ENCODE data around the gene MC1R. TPM values are rescaled to one million over a fixed set of nuclear protein-coding genes. Genes with fewer than 3 reads are reported as not detected.
"Not testable (repeated sequence)": the region's sequence is repeated elsewhere in the genome, so short reads cannot be mapped to it uniquely, and the experiment has no call there.

The MC1R gene
- total RNA-seq, 4 donors from 2014 or later = 3.6 to 29.3 (median 8.9) TPM

DNA sequence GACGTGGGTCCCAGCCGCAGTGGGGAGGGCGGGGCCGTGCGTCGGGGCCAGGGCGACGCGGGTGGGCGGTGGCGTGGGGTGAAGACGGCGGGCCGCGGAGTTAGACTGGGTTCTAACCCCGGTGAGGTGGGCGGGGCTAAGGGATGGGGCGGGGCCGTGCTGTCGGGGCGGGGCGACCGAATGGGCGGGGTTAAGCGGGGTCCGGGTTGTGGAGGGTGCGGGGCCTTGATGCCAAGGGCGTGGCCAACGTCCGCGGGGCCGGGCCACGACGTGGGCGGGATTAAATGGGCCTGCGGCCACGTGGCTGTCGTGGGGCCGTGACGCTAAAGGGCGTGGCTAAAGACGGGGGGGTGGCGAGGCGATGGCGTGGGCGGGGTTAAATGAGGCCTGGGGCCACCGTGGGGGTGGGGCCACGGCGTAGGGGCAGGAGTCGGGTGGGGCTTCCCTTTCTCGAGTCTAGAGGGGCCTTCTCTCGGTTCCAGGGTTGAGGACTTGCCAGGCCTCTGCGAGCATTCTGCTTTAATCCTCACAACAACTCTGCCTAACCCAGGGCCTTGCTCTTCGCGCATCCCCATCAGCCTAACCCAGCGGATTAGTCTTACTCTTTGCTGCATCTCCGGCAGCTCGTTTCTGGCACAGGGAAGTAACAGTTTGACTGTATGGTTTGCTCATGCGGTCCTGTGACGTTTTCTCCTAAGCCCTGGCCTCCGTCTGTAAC is 44.5 kb upstream of the MC1R start:
- H3K27me3 ChIP-seq = no peaks in the 10 kb centered on the region
- 1% methylated on average over 41 of the region's 61 CpGs for WGBS
- peaks cover 10% of the 10 kb centered on the region for H3K36me3 ChIP-seq
- peaks cover 18% of the 10 kb centered on the region for H3K4me1 ChIP-seq
- TF ChIP-seq EP300 (IDR thresholded peaks at IDR 0.05) = peak; percentile 11
- no peak for TF ChIP-seq CTCF (IDR thresholded peaks at IDR 0.05)
- TF ChIP-seq POLR2AphosphoS5 (IDR thresholded peaks at IDR 0.05) = no peak
- peak; percentile 98 for DNase-seq (ENCODE audit: low spot score in 2 of 2)
- H3K27ac ChIP-seq = peak overlapping the region; percentile 100
- peak overlapping the region; percentile 80 for H3K4me3 ChIP-seq
- no peaks in the 10 kb centered on the region for H3K9me3 ChIP-seq

DNA sequence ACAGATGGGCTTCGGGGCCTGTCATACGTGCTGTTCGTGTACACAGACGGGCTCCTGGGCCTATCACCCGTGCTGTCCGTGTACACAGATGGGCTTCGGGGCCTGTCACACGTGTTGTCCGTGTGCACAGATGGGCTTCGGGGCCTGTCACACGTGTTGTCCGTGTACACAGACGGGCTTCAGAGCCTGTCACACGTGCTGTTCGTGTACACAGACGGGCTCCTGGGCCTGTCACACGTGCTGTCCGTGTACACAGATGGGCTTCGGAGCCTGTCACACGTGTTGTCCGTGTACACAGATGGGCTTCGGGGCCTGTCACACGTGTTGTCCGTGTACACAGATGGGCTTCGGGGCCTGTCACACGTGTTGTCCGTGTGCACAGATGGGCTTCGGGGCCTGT is 39.5 kb upstream of the MC1R start:
- H3K27ac ChIP-seq; H3K4me3 ChIP-seq; DNase-seq (ENCODE audit: low spot score in 2 of 2); H3K27me3 ChIP-seq; H3K9me3 ChIP-seq: not testable (repeated sequence)
- Histone ChIP-seq H3K4me1 (peaks cover 20% of the 10 kb centered on the region), H3K36me3 (peaks cover 45% of the 10 kb centered on the region)
- WGBS = 90% methylated on average over 23 of the region's 28 CpGs

DNA sequence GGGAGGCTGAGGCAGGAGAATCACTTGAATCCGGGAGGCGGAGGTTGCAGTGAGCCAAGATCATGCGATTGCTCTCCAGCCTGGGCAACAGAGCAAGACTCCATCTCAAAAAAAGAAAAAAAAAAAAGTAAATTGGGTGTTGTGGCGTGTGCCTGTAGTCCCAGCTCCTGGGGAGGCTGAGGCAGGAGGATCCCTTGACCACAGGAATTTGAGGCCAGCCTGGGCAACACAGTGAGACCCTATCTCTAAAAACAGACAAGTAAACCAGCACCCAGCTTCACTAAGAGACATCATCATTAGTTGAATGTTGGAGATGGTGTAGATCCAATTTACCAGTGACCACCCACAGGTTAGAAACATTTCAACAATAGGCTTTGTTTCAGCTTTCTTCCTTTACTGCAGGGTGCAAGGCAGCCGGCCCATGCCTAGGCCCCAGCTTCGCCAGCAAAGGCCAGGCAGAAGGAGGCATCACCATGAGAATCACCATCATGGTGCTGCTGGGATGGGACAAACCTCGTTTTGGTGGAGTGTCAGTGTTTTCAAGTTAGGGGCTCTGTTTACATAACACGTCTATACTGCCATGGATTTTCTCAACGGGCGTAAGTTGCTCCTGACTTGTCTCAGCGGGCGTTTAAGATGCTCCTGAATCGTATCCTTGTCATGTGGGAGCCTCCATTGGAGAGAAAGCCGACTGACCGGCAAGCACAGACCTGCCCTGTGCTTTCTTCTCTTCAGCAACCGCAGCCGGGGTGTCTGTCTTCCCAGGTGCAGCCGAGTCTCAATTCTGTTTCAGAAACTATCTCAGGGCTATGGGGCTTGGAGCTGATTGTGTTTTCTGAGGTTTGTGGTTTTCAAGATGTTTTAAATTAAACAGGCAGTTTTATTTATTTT is 37.9 kb upstream of the MC1R start:
- Histone ChIP-seq H3K36me3 (peaks cover 61% of the 10 kb centered on the region), H3K9me3 (no peaks in the 10 kb centered on the region), H3K27ac (no peak overlapping the region), H3K4me3 (no peak overlapping the region), H3K27me3 (no peaks in the 10 kb centered on the region), H3K4me1 (peaks cover 14% of the 10 kb centered on the region)
- no peak for DNase-seq (ENCODE audit: low spot score in 2 of 2)
- no peak for TF ChIP-seq CTCF (IDR thresholded peaks at IDR 0.05)
- no peak for TF ChIP-seq EP300 (IDR thresholded peaks at IDR 0.05)
- 62% methylated on average over 18 of the region's 18 CpGs for WGBS

DNA sequence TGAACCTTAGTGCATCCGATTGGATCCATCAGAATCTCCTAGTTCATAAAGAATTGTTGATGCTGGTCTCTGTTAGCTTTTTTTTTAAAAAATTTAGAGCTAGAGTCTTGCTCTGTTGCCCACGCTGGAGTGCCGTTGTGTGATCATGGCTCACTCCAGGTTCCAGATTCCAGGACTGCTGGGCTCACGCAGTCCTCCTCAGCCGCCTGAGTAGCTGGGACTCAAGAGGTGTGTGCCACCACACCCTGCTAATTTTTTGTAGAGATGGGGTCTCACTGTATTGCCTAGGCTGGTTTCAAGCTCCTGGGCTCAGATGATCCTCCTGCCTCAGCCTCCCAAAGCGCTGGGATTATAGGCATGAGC is 37.3 kb upstream of the MC1R start:
- WGBS = 82% methylated on average over 6 of the region's 6 CpGs
- Histone ChIP-seq H3K4me1 (peaks cover 14% of the 10 kb centered on the region), H3K4me3 (no peak overlapping the region), H3K9me3 (no peaks in the 10 kb centered on the region), H3K27me3 (no peaks in the 10 kb centered on the region), H3K27ac (no peak overlapping the region), H3K36me3 (peaks cover 65% of the 10 kb centered on the region)
- DNase-seq (ENCODE audit: low spot score in 2 of 2) = no peak
- TF ChIP-seq CTCF (IDR thresholded peaks at IDR 0.05) (no peak), POLR2AphosphoS5 (IDR thresholded peaks at IDR 0.05) (no peak), EP300 (IDR thresholded peaks at IDR 0.05) (no peak), POLR2A (IDR thresholded peaks at IDR 0.05) (no peak)

GRCh38 chr16:89883346-89884040 is 35.2 kb upstream of the MC1R start:
- H3K4me1 ChIP-seq = peaks cover 14% of the 10 kb centered on the region
- no peak for DNase-seq (ENCODE audit: low spot score in 2 of 2)
- H3K27me3 ChIP-seq = no peaks in the 10 kb centered on the region
- no peak overlapping the region for H3K27ac ChIP-seq
- peaks cover 85% of the 10 kb centered on the region for H3K36me3 ChIP-seq
- no peaks in the 10 kb centered on the region for H3K9me3 ChIP-seq
- TF ChIP-seq POLR2AphosphoS5 (IDR thresholded peaks at IDR 0.05) = no peak
- TF ChIP-seq POLR2A (IDR thresholded peaks at IDR 0.05) = no peak
- no peak for TF ChIP-seq EP300 (IDR thresholded peaks at IDR 0.05)
- TF ChIP-seq CTCF (IDR thresholded peaks at IDR 0.05) = no peak
- H3K4me3 ChIP-seq = no peak overlapping the region
- WGBS = 93% methylated on average over 28 of the region's 28 CpGs
